Placental pericyte (primary cell): Measurements from ENCODE around the gene TRIM4. TPM values are rescaled to one million over a fixed set of nuclear protein-coding genes. Genes with fewer than 3 reads are reported as not detected.

Experiments
- small RNA-seq: library from RNA; depleted of rRNA; stranded (forward); fragments of <200 nt; gene quantifications from one replicate; pipeline ENCODE3, GENCODE V24; 2012; ENCODE audit warnings: low replicate concordance
- total RNA-seq: library from RNA; depleted of rRNA; stranded (reverse); fragments of >200 nt; gene quantifications from 2 replicates; pipeline ENCODE4 v1.2.3, GENCODE V29; 2012

Gene TRIM4, protein sequence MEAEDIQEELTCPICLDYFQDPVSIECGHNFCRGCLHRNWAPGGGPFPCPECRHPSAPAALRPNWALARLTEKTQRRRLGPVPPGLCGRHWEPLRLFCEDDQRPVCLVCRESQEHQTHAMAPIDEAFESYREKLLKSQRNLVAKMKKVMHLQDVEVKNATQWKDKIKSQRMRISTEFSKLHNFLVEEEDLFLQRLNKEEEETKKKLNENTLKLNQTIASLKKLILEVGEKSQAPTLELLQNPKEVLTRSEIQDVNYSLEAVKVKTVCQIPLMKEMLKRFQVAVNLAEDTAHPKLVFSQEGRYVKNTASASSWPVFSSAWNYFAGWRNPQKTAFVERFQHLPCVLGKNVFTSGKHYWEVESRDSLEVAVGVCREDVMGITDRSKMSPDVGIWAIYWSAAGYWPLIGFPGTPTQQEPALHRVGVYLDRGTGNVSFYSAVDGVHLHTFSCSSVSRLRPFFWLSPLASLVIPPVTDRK
- total RNA-seq, result 12.9 and 26.9 TPM in 2 replicates

GRCh38 chr7:99918959-99919813, at the start of gene TRIM4:
Gene TRIM4, minus strand, starts transcription at chr7:99919530. Its CDS starts 129 bp downstream, at chr7:99919401.

GRCh38 chr7:99928994-99929729, 9.8 kb upstream of the TRIM4 start, which contains the start of gene GJC3:
Gene GJC3, minus strand, starts transcription at chr7:99929620. Its CDS starts 0 bp downstream, at chr7:99929620.

GRCh38 chr7:99876933-99877332, 42.4 kb downstream of the TRIM4 start, which contains the start of gene OR2AE1:
Gene OR2AE1, minus strand, starts transcription at chr7:99877033. Its CDS starts 0 bp downstream, at chr7:99877033.

Small RNA genes lying within 50 kb of the gene (small RNA-seq; reads per million reads assigned to genes)
- gene AC011904.1, result not detected
- gene CYP3A52P, result not detected
- not detected for gene RF00019
- not detected for gene RF00561

Other genes starting within 250 kb of the TRIM4 start
- under 0.01 and 0.72 TPM in 2 replicates for gene CYP3A5, start 239.5 kb downstream of the TRIM4 start, total RNA-seq
- gene CYP3A7, start 184.3 kb downstream of the TRIM4 start, total RNA-seq, result 0.44 TPM in 1 of 2 replicates, not detected in the other
- gene CYP3A4, start 135.3 kb downstream of the TRIM4 start, total RNA-seq, result not detected in 2 replicates
- gene CYP3A43, start 91.5 kb downstream of the TRIM4 start, total RNA-seq, result not detected in 2 replicates
- gene OR2AE1, start 42.5 kb downstream of the TRIM4 start, total RNA-seq, result 0.66 TPM in 1 of 2 replicates, not detected in the other
- not detected in 2 replicates for gene GJC3, start 10.1 kb upstream of the TRIM4 start, total RNA-seq
- not detected in 2 replicates for gene AZGP1, start 56.5 kb upstream of the TRIM4 start, total RNA-seq
- gene ZKSCAN1, start 96.1 kb upstream of the TRIM4 start, total RNA-seq, result 31.9 and 33.3 TPM in 2 replicates
- 7.9 and 10.5 TPM in 2 replicates for gene ZSCAN21, start 130.2 kb upstream of the TRIM4 start, total RNA-seq
- 31.7 and 41.1 TPM in 2 replicates for gene ZNF3, start 162.2 kb upstream of the TRIM4 start, total RNA-seq
- gene COPS6, start 169.4 kb upstream of the TRIM4 start, total RNA-seq, result 122 and 154 TPM in 2 replicates
- 24.1 and 179 TPM in 2 replicates for gene MCM7, start 181.9 kb upstream of the TRIM4 start, total RNA-seq
- 26.7 and 26.9 TPM in 2 replicates for gene AP4M1, start 182.1 kb upstream of the TRIM4 start, total RNA-seq
- 43.8 and 74.3 TPM in 2 replicates for gene TAF6, start 199.8 kb upstream of the TRIM4 start, total RNA-seq
- gene CNPY4, start 200.1 kb upstream of the TRIM4 start, total RNA-seq, result 19.3 and 30.9 TPM in 2 replicates
- 2.6 and 2.9 TPM in 2 replicates for gene MBLAC1, start 207.4 kb upstream of the TRIM4 start, total RNA-seq
- gene LAMTOR4, start 229.4 kb upstream of the TRIM4 start, total RNA-seq, result 41.8 and 67.4 TPM in 2 replicates
- gene TRAPPC14, start 239.2 kb upstream of the TRIM4 start, total RNA-seq, result 10.9 and 12.7 TPM in 2 replicates
- gene GAL3ST4, start 249.1 kb upstream of the TRIM4 start, total RNA-seq, result 2.2 and 2.6 TPM in 2 replicates